ENCODE results near the gene PRSS3.
"Not testable (repeated sequence)": the region's sequence is repeated elsewhere in the genome, so short reads cannot be mapped to it uniquely, and the experiment has no call there.

The PRSS3 gene

GRCh38 chr9:33794560-33794959 lies 801 bp upstream of the PRSS3 start:
- Histone ChIP-seq H3K4me3 (IDR thresholded peaks at IDR 0.05; ENCODE audit: insufficient read depth, low read depth, low read length) (no peak overlapping the region), H4K20me1 (ENCODE audit: insufficient read depth) (no peaks in the 10 kb centered on the region), H2AFZ (ENCODE audit: low read depth) (no peak overlapping the region), H3K36me3 (ENCODE audit: insufficient read depth) (no peaks in the 10 kb centered on the region), H3K27ac (no peak overlapping the region), H3K4me1 (ENCODE audit: low read depth, poor library complexity, severe bottlenecking) (no peaks in the 10 kb centered on the region), H3K4me2 (no peak overlapping the region), H3K27me3 (ENCODE audit: insufficient read depth, low read depth) (no peaks in the 10 kb centered on the region), H3K79me2 (ENCODE audit: insufficient read depth, low read depth) (no peaks in the 10 kb centered on the region), H3K9ac (no peak overlapping the region)
- no peak for TF ChIP-seq CTCF (conservative IDR thresholded peaks at IDR 0.05; ENCODE audit: low read depth, low read length)

GRCh38 chr9:33795819-33796218 lies 458 bp downstream of the PRSS3 start:
- H4K20me1 ChIP-seq (ENCODE audit: insufficient read depth), result no peaks in the 10 kb centered on the region
- TF ChIP-seq CTCF (conservative IDR thresholded peaks at IDR 0.05; ENCODE audit: low read depth, low read length), result no peak
- no peaks in the 10 kb centered on the region for H3K4me1 ChIP-seq (ENCODE audit: low read depth, poor library complexity, severe bottlenecking)
- H3K27me3 ChIP-seq (ENCODE audit: insufficient read depth, low read depth), result no peaks in the 10 kb centered on the region
- H3K27ac ChIP-seq, result no peak overlapping the region
- H3K79me2 ChIP-seq (ENCODE audit: insufficient read depth, low read depth), result no peaks in the 10 kb centered on the region
- H2AFZ ChIP-seq (ENCODE audit: low read depth), result no peak overlapping the region
- no peaks in the 10 kb centered on the region for H3K36me3 ChIP-seq (ENCODE audit: insufficient read depth)
- H3K9ac ChIP-seq, result no peak overlapping the region
- H3K4me3 ChIP-seq (IDR thresholded peaks at IDR 0.05; ENCODE audit: insufficient read depth, low read depth, low read length), result no peak overlapping the region
- H3K4me2 ChIP-seq, result no peak overlapping the region

GRCh38 chr9:33796679-33797078 lies 1.3 kb downstream of the PRSS3 start:
- H3K27ac ChIP-seq; H3K27me3 ChIP-seq (ENCODE audit: insufficient read depth, low read depth); H3K36me3 ChIP-seq (ENCODE audit: insufficient read depth); H4K20me1 ChIP-seq (ENCODE audit: insufficient read depth); H2AFZ ChIP-seq (ENCODE audit: low read depth); H3K9ac ChIP-seq; H3K4me3 ChIP-seq (IDR thresholded peaks at IDR 0.05; ENCODE audit: insufficient read depth, low read depth, low read length); H3K4me1 ChIP-seq (ENCODE audit: low read depth, poor library complexity, severe bottlenecking); H3K4me2 ChIP-seq; H3K79me2 ChIP-seq (ENCODE audit: insufficient read depth, low read depth): not testable (repeated sequence)

- TF ChIP-seq CTCF (conservative IDR thresholded peaks at IDR 0.05; ENCODE audit: low read depth, low read length), result no peak
These were observed 2.5 kb downstream of the PRSS3 start for GRCh38 chr9:33797837-33798236.

GRCh38 chr9:33798545-33798944 lies 3.2 kb downstream of the PRSS3 start:
- TF ChIP-seq CTCF (conservative IDR thresholded peaks at IDR 0.05; ENCODE audit: low read depth, low read length), result no peak
- Histone ChIP-seq H4K20me1 (ENCODE audit: insufficient read depth) (no peaks in the 10 kb centered on the region), H3K4me2 (no peak overlapping the region), H3K4me3 (IDR thresholded peaks at IDR 0.05; ENCODE audit: insufficient read depth, low read depth, low read length) (no peak overlapping the region), H3K27me3 (ENCODE audit: insufficient read depth, low read depth) (no peaks in the 10 kb centered on the region), H2AFZ (ENCODE audit: low read depth) (no peak overlapping the region), H3K4me1 (ENCODE audit: low read depth, poor library complexity, severe bottlenecking) (no peaks in the 10 kb centered on the region), H3K9ac (no peak overlapping the region), H3K36me3 (ENCODE audit: insufficient read depth) (no peaks in the 10 kb centered on the region), H3K27ac (no peak overlapping the region), H3K79me2 (ENCODE audit: insufficient read depth, low read depth) (no peaks in the 10 kb centered on the region)

More at GRCh38 chr9:33797837-33798236, 2.5 kb downstream of the PRSS3 start:
- no peaks in the 10 kb centered on the region for H3K36me3 ChIP-seq (ENCODE audit: insufficient read depth)
- no peak overlapping the region for H3K27ac ChIP-seq
- no peak overlapping the region for H3K4me3 ChIP-seq (IDR thresholded peaks at IDR 0.05; ENCODE audit: insufficient read depth, low read depth, low read length)
- no peaks in the 10 kb centered on the region for H3K79me2 ChIP-seq (ENCODE audit: insufficient read depth, low read depth)
- H4K20me1 ChIP-seq (ENCODE audit: insufficient read depth), result no peaks in the 10 kb centered on the region
- H2AFZ ChIP-seq (ENCODE audit: low read depth), result no peak overlapping the region
- H3K9ac ChIP-seq, result no peak overlapping the region
- no peaks in the 10 kb centered on the region for H3K4me1 ChIP-seq (ENCODE audit: low read depth, poor library complexity, severe bottlenecking)
- no peak overlapping the region for H3K4me2 ChIP-seq
- no peaks in the 10 kb centered on the region for H3K27me3 ChIP-seq (ENCODE audit: insufficient read depth, low read depth)

All from KMS-11 (cell line).